Measurements from ENCODE around the gene RNU6-1. TPM values are rescaled to one million over a fixed set of nuclear protein-coding genes. Genes with fewer than 3 reads are reported as not detected.

Gene RNU6-1
- total RNA-seq, 1 donor from 2014 or later: not detected

GRCh38 chr15:67859331-67859946 is 19.6 kb upstream of the RNU6-1 start:
- intact Hi-C loops (cut with micrococcal nuclease): no loop called here

DNA sequence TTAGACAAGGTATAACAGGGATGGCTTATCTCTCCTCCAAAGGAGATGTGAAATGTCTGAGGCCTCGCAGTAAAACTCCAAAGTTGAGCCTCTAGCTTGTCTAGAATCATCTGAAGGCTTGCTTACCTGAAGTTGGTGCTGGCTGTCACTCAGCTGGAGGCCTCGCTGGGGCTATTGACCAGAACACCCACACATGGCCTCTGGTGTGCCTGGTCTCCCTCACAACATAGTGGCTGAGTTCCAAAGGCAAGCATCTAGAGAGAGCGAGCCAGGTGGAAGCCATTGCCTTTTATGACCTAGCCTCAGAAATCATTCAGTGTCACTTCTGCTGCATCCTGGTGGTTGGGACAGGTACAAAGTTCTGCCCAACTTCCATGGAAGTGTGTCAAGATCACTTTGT is 17.4 kb upstream of the RNU6-1 start:
- intact Hi-C loops (cut with micrococcal nuclease): no loop called here

GRCh38 chr15:67855842-67856241 is 16.0 kb upstream of the RNU6-1 start:
- intact Hi-C loops (cut with micrococcal nuclease): no loop called here

- intact Hi-C loops (cut with micrococcal nuclease): no loop called here
Observed at GRCh38 chr15:67854358-67854757, 14.5 kb upstream of the RNU6-1 start.

- intact Hi-C loops (cut with micrococcal nuclease): no loop called here
Observed at GRCh38 chr15:67853454-67853853, 13.6 kb upstream of the RNU6-1 start.

DNA sequence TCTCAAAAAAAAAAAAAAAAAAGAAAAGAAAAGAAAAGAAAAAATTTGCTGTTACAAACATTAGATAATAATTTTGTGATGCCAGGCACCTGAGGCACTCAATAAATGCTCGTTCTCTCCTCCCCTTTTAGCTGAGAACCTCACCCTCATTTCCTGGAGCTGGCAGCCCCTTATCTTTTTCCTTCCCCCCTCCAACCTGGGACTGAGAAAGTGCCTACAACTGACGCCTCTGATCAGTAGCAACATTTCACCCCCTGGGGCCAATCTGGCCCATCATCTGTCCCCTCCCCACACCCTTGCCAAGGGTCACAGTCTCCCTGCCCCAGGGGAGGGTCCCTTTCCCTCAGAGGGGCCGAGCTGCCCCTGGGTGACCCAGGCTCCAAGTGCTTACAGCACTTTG is 12.6 kb upstream of the RNU6-1 start:
- intact Hi-C loops (cut with micrococcal nuclease): no loop called here

DNA sequence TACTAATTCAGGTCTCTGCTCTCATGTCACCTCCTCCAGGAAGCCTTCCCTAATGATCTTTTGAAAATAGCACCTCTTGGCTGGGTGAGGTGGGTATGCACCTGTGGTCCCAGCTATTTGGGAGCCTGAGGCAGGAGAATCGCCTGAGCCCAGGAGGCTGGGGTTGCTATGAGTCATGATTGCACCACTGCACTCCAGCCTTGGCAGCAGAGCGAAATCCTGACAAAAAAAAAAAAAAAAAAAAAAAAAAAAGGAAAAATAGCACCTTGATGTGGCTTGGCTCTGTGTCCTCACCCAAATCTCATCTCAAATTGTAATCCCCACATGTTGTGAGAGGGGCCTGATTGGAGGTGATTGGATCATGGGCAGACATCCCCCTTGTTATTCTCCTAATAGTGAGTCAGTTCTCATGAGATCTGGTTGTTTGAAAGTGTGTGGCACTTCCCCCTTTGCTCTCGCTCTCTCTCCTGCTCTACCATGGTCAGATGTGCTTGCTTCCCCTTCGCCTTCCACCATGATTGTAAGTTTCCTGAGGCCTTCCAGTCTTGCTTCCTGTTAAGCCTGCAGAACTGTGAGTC is 11.2 kb upstream of the RNU6-1 start:
- intact Hi-C loops (cut with micrococcal nuclease): no loop called here

DNA sequence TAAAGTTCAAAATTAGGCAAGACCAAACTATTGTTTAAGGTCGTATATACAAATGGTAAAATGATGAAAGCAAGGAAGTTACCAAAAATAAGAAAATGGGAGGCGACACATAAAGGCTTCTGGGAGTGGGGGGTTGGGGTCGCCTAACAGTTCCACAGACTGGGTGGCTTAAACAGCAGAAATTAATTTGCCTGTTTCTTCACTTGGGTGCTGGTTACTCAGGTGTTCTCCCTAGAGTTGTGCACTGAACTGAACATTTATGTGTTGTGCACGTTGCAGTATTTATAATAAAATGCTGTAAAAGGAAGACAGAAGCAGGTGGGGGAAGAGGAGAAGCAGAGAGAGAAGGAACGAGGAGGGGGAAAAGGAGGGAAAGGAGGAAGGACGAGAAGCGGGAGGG is 10.5 kb upstream of the RNU6-1 start:
- intact Hi-C loops (cut with micrococcal nuclease): no loop called here

DNA sequence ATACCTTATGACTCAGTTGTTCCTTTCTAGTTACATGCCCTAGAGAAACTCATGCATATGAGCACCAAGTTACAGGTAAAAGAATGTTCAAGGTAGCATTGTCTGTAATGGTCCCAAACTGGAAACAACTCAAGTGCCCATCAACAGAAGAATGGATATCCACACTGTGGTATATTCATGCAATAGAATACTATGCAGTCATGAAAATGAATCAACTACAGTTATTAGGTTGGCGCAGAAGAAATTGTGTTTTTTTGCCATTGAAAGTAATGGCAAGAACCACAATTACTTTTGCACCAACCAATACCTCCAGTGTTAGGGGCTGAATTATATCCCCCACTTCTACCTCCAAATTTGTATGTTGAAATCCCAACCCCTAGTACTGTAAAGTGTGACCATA is 9.7 kb upstream of the RNU6-1 start:
- intact Hi-C loops (cut with micrococcal nuclease): loop anchor here (10.0 kb wide), 1 partner anchor 425 kb away; the partner anchor contains the start of gene FEM1B

DNA sequence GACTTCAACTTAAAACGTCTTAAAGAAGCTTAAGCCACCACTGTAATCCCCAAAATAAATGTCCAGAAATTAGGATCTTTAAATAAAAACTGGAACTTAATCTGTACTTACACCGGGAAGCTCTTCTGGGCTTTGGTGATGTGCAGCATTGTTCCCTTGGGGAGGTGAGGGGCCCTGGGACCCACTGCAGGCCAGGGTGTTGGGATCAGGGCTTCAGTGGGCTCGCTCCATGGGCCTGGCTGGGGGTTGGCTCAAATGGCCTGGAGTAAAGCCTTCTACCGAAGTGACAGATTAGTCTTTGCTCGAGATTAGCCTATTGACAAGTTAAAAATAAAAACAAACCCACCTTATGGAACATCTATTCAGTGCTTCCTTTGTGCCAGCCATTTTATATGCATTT is 6.1 kb upstream of the RNU6-1 start:
- intact Hi-C loops (cut with micrococcal nuclease): loop anchor here (10.0 kb wide), 1 partner anchor 429 kb away; the partner anchor contains the start of gene FEM1B

DNA sequence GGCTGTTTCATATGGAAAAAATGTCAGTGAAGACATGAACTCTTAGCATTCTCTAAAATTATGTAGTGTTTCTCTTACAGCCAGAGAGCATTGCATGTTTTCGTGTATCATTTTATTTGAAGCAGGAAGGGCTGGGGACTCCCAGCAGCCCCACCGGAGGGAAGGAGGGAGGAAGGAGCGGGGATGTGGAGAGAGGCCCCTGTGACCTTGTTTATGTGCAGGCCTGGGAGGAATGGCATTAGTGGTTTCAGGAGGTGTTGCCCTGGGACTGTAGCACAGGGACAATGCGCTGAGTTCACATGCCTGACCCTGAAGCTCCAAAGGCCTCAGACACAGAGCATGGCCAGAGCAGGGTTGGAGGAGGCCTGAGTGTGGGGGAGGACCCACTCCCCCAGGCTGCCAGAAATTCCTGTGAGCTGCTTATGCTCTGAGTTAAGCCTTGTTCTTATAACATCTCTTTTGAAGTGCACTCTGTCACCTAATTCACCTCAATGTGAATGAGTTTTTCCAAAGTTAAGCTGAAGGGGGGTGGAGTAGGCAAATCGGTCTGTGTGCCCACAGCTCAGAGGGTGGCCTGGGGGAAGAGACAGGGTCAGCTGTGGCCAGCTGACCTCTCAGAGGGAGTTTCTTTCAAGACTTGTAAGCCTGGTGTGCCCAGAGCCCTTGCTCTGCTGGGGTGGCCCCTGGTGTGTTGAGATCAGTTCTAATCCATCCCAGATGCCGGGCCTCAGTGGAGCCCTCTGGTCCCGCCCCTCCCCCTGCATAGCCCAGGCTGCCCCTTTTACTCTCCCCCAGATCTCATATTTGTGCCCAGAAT is 3.9 kb upstream of the RNU6-1 start:
- intact Hi-C loops (cut with micrococcal nuclease): loop anchor here (10.0 kb wide), 1 partner anchor 431 kb away; the partner anchor contains the start of gene FEM1B

GRCh38 chr15:67843092-67843501 is 3.3 kb upstream of the RNU6-1 start:
- intact Hi-C loops (cut with micrococcal nuclease): loop anchor here (10.0 kb wide), 1 partner anchor 432 kb away; the partner anchor contains the start of gene FEM1B

- intact Hi-C loops (cut with micrococcal nuclease): loop anchor here (10.0 kb wide), 1 partner anchor 433 kb away; the partner anchor contains the start of gene FEM1B
Observed at GRCh38 chr15:67841513-67841762, 1.6 kb upstream of the RNU6-1 start.

DNA sequence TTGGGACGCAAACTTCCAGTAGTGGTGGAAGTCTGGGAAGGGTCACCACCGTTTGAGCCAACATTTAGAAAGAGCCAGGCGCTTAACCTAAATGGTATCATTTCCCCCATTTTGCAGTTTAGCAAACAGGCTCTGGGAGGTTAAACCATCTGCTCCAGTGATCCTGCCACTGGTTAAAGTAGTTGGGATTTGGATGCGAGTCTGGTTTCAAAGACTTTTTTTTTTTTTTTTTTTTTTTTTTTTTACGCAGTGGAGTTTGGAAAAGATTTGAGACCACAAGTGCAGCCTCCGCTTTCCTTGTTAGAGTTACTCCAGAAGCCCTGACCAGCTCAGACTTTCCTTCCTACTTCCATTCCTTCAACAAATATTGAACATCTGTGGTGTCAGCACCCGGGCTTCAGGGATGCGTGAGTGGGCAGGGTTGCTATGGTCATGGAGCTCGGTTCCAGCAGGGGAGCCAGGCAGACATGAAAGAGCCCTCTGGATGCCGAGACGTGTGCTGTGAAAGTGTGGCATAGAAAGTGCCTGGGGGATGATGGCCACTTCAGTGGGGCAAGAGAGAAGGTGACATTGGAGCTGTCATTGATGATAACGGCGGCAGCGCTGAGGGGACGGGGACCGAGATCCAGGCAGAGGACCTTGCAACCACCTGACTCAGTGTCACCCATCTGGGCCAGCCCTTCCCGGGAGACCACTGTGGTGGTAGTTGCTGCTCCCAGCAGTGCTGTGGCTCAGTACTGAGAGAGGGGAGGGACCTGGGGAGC is 1.1 kb upstream of the RNU6-1 start:
- intact Hi-C loops (cut with micrococcal nuclease): loop anchor here (1.0 to 10.0 kb wide), 2 partner anchors 213 to 434 kb away; partner anchors contain the start of genes FEM1B and PIAS1

GRCh38 chr15:67839499-67839928 is 331 bp downstream of the RNU6-1 start:
- intact Hi-C loops (cut with micrococcal nuclease): loop anchor here (5.0 kb wide), 4 partner anchors 297 to 587 kb away; partner anchors contain the start of genes AAGAB, C15orf61, IQCH and MAP2K5

DNA sequence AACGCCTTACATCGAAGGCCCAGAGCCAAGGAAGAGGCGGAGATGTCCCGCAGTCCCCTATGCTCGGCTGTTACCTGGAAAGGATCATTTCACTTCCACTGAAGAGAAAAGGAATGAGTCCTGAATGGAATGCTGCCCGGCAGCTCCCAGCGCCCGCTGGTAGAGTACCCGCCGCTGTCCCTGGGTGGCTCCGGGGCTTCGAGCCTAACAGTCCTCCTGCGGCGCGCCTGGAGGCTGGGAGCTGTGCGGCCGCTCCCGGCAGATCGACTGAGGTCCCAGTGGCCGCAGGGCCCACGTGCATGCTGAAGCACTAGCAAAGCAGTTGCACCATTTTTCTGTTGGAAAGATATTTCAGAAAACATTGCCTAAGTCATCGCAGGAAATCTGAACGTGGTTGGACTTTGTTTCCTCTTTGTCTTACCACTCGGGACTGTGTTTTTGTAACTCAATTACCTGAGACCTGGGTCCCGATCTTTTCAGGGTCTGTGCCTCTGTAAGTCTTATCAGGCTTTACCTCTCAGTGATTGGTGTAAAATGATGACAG is 984 bp downstream of the RNU6-1 start:
- intact Hi-C loops (cut with micrococcal nuclease): loop anchor here (5.0 kb wide), 4 partner anchors 297 to 587 kb away; partner anchors contain the start of genes AAGAB, C15orf61, IQCH and MAP2K5

- intact Hi-C loops (cut with micrococcal nuclease): loop anchor here (1.0 to 5.0 kb wide), 5 partner anchors 295 to 585 kb away; partner anchors contain the start of genes AAGAB, C15orf61, IQCH and MAP2K5
Observed at GRCh38 chr15:67836955-67837354, 2.9 kb downstream of the RNU6-1 start.

- intact Hi-C loops (cut with micrococcal nuclease): loop anchor here (1.0 to 5.0 kb wide), 5 partner anchors 294 to 584 kb away; partner anchors contain the start of genes AAGAB, C15orf61, IQCH and MAP2K5
Observed at GRCh38 chr15:67836477-67836876, 3.4 kb downstream of the RNU6-1 start.

GRCh38 chr15:67836134-67836455 is 3.8 kb downstream of the RNU6-1 start:
- intact Hi-C loops (cut with micrococcal nuclease): loop anchor here (1.0 to 5.0 kb wide), 5 partner anchors 294 to 584 kb away; partner anchors contain the start of genes AAGAB, C15orf61, IQCH and MAP2K5

DNA sequence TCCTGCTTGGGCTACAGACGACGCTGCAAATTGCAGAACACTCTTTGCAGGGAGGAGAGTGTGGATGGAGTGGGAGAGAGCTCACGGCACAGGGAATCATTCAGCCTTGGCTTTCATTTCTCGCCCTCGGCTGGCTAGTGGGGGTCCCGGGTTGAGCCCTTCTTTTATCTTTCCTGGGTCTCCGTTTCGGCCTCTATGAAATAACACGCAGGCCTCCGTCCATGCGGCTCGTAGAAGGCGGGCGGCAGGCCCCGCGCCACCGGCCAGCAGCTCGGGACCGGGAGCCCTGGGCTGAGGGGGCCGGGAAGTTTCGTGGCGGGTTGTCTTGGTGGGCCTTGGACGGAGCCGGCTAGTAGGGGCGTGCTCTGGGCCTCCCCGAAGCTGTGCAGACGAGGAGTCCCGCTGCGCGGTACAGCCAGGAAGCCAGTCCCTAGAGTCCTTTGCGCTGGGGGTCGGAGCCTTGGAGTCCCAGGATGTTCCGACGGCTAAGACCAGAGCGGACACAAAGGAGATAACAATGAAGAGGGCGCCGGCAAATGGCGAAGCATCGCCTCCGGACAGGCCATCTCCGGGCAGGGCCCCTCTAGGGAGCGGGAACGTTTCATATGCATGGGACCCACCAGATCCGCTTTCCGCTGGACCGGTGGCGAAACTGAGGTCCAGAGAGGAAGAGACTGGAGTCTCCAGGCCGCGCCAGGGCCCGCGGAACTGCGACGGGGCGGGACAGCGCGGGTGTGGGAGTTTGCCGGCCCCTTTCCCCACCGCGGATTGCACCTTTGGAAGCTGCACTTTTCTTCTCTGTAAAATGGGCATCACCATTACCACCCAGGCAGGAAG is 4.3 kb downstream of the RNU6-1 start:
- intact Hi-C loops (cut with micrococcal nuclease): loop anchor here (1.0 to 5.0 kb wide), 5 partner anchors 293 to 583 kb away; partner anchors contain the start of genes AAGAB, C15orf61, IQCH and MAP2K5

Data from T-helper 2 cell treated with Interferon-gamma antibody and Interleukin-4, amounts not matched to agents 100 ng/mL and 5 ng/mL, for 36 hours (primary cell).